Measurements from ENCODE around the gene CTIF.

The CTIF gene

GRCh38 chr18:48751727-48752468 is 213.1 kb downstream of the CTIF start:
- H2AK5ac ChIP-seq (ENCODE audit: low read depth, low read length), result no peak overlapping the region
- no peak overlapping the region for H4K91ac ChIP-seq (ENCODE audit: low read depth, low read length, poor library complexity)
- WGBS, 2 donors (ENCODE audit: extremely low coverage in 2 of 2, insufficient read length in 2 of 2, insufficient replicate concordance in 1 of 2), result no CpG with 5 or more reads among the region's 8 CpGs
- no peak overlapping the region for H3K23ac ChIP-seq (ENCODE audit: low read depth, low read length, poor library complexity)
- H4K8ac ChIP-seq (ENCODE audit: low read depth, low read length), result no peak overlapping the region
- H3K27ac ChIP-seq (replicated peaks; ENCODE audit: low read length), result no peak overlapping the region
- H3K18ac ChIP-seq (ENCODE audit: low read length), result no peak overlapping the region
- no peak overlapping the region for H3K4ac ChIP-seq (ENCODE audit: low read length)
- no peak overlapping the region for H2AFZ ChIP-seq (ENCODE audit: low read length)
- no peak overlapping the region for H3K14ac ChIP-seq (ENCODE audit: low read length)
- peaks cover 0 to 4% of the 10 kb centered on the region in 2 donors for H3K4me1 ChIP-seq (ENCODE audit: control insufficient read depth in 2 of 2, insufficient read depth in 1 of 2, low read depth in 1 of 2, low read length in 2 of 2)
- DNase-seq (ENCODE audit: low spot score), result no peak
- no peak overlapping the region for H3K4me3 ChIP-seq (ENCODE audit: low read length in 2 of 2)
- no peak overlapping the region for H2BK120ac ChIP-seq (ENCODE audit: low read depth, low read length)
- H2BK15ac ChIP-seq (ENCODE audit: low read length), result no peak overlapping the region
- no peak overlapping the region for H2BK12ac ChIP-seq (ENCODE audit: low read length)
- no peak overlapping the region for H3K9ac ChIP-seq (ENCODE audit: low read depth, low read length, poor library complexity)
- H3K27me3 ChIP-seq (ENCODE audit: control insufficient read depth in 3 of 3, insufficient read depth in 3 of 3, low read depth in 1 of 3, low read length in 3 of 3), result no peaks in the 10 kb centered on the region
- H3K4me2 ChIP-seq (ENCODE audit: insufficient read depth, low read length, poor library complexity, severe bottlenecking), result no peak overlapping the region
- no peaks in the 10 kb centered on the region for H3K36me3 ChIP-seq (replicated peaks in 1 of 2; ENCODE audit: control insufficient read depth in 2 of 2, insufficient read depth in 2 of 2, low read length in 2 of 2)
- peaks cover 0 to 2% of the 10 kb centered on the region in 2 donors for H3K9me3 ChIP-seq (replicated peaks in 1 of 2; ENCODE audit: control insufficient read depth in 2 of 2, insufficient read depth in 1 of 2, low read depth in 1 of 2, low read length in 2 of 2)
- H2BK5ac ChIP-seq (ENCODE audit: low read length), result no peak overlapping the region
- H3K79me1 ChIP-seq (ENCODE audit: low read depth, low read length), result no peaks in the 10 kb centered on the region

DNA sequence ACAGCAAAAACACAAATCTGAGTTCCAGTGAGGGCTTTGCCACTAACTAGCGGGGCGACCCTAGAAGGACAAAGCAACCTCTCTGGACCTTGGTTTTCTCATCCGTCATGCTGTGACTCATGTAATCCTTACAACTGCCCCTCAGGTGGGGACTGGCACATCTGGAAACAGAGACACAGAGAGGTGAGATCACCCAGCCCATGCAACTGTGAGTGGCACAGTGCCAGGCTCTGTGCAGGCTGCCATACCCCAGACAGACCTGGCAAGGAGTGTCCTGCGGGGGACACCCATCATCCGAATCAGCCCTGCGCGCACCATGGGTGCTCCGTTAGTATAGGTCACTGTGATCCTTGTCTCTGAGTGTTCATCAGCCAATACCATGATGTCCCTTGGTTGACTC is 213.6 kb downstream of the CTIF start:
- no peak for DNase-seq (ENCODE audit: low spot score)
- H4K8ac ChIP-seq (ENCODE audit: low read depth, low read length), result no peak overlapping the region
- no peak overlapping the region for H3K4me3 ChIP-seq (ENCODE audit: low read length in 2 of 2)
- no peak overlapping the region for H2AK5ac ChIP-seq (ENCODE audit: low read depth, low read length)
- no peak overlapping the region for H2BK15ac ChIP-seq (ENCODE audit: low read length)
- no peaks in the 10 kb centered on the region for H3K79me1 ChIP-seq (ENCODE audit: low read depth, low read length)
- no peak overlapping the region for H2BK5ac ChIP-seq (ENCODE audit: low read length)
- no peaks in the 10 kb centered on the region for H3K27me3 ChIP-seq (ENCODE audit: control insufficient read depth in 3 of 3, insufficient read depth in 3 of 3, low read depth in 1 of 3, low read length in 3 of 3)
- H4K91ac ChIP-seq (ENCODE audit: low read depth, low read length, poor library complexity), result no peak overlapping the region
- peaks cover 0 to 4% of the 10 kb centered on the region in 2 donors for H3K4me1 ChIP-seq (ENCODE audit: control insufficient read depth in 2 of 2, insufficient read depth in 1 of 2, low read depth in 1 of 2, low read length in 2 of 2)
- no peaks in the 10 kb centered on the region for H3K36me3 ChIP-seq (replicated peaks in 1 of 2; ENCODE audit: control insufficient read depth in 2 of 2, insufficient read depth in 2 of 2, low read length in 2 of 2)
- no peak overlapping the region for H3K14ac ChIP-seq (ENCODE audit: low read length)
- H2AFZ ChIP-seq (ENCODE audit: low read length), result no peak overlapping the region
- H3K4ac ChIP-seq (ENCODE audit: low read length), result no peak overlapping the region
- no peak overlapping the region for H3K4me2 ChIP-seq (ENCODE audit: insufficient read depth, low read length, poor library complexity, severe bottlenecking)
- peaks cover 0 to 2% of the 10 kb centered on the region in 2 donors for H3K9me3 ChIP-seq (replicated peaks in 1 of 2; ENCODE audit: control insufficient read depth in 2 of 2, insufficient read depth in 1 of 2, low read depth in 1 of 2, low read length in 2 of 2)
- H3K23ac ChIP-seq (ENCODE audit: low read depth, low read length, poor library complexity), result no peak overlapping the region
- H3K27ac ChIP-seq (replicated peaks; ENCODE audit: low read length), result no peak overlapping the region
- H3K9ac ChIP-seq (ENCODE audit: low read depth, low read length, poor library complexity), result no peak overlapping the region
- WGBS, 2 donors (ENCODE audit: extremely low coverage in 2 of 2, insufficient read length in 2 of 2, insufficient replicate concordance in 1 of 2), result no CpG with 5 or more reads among the region's 8 CpGs
- no peak overlapping the region for H3K18ac ChIP-seq (ENCODE audit: low read length)
- H2BK12ac ChIP-seq (ENCODE audit: low read length), result no peak overlapping the region
- H2BK120ac ChIP-seq (ENCODE audit: low read depth, low read length), result no peak overlapping the region

GRCh38 chr18:48752928-48753327 is 214.1 kb downstream of the CTIF start:
- Histone ChIP-seq H4K91ac (ENCODE audit: low read depth, low read length, poor library complexity) (no peak overlapping the region), H3K27me3 (ENCODE audit: control insufficient read depth in 3 of 3, insufficient read depth in 3 of 3, low read depth in 1 of 3, low read length in 3 of 3) (no peaks in the 10 kb centered on the region), H3K9ac (ENCODE audit: low read depth, low read length, poor library complexity) (no peak overlapping the region), H3K4me3 (ENCODE audit: low read length in 2 of 2) (no peak overlapping the region), H2AFZ (ENCODE audit: low read length) (no peak overlapping the region), H3K18ac (ENCODE audit: low read length) (peak overlapping the region; percentile 57), H2BK12ac (ENCODE audit: low read length) (no peak overlapping the region), H3K4ac (ENCODE audit: low read length) (no peak overlapping the region), H3K4me2 (ENCODE audit: insufficient read depth, low read length, poor library complexity, severe bottlenecking) (no peak overlapping the region), H2AK5ac (ENCODE audit: low read depth, low read length) (no peak overlapping the region), H2BK5ac (ENCODE audit: low read length) (no peak overlapping the region), H3K79me1 (ENCODE audit: low read depth, low read length) (no peaks in the 10 kb centered on the region), H4K8ac (ENCODE audit: low read depth, low read length) (no peak overlapping the region), H2BK120ac (ENCODE audit: low read depth, low read length) (no peak overlapping the region), H3K23ac (ENCODE audit: low read depth, low read length, poor library complexity) (no peak overlapping the region), H3K9me3 (replicated peaks in 1 of 2; ENCODE audit: control insufficient read depth in 2 of 2, insufficient read depth in 1 of 2, low read depth in 1 of 2, low read length in 2 of 2) (peaks cover 0 to 2% of the 10 kb centered on the region in 2 donors), H3K36me3 (replicated peaks in 1 of 2; ENCODE audit: control insufficient read depth in 2 of 2, insufficient read depth in 2 of 2, low read length in 2 of 2) (no peaks in the 10 kb centered on the region), H2BK15ac (ENCODE audit: low read length) (no peak overlapping the region), H3K27ac (replicated peaks; ENCODE audit: low read length) (no peak overlapping the region), H3K4me1 (ENCODE audit: control insufficient read depth in 2 of 2, insufficient read depth in 1 of 2, low read depth in 1 of 2, low read length in 2 of 2) (peaks cover 0 to 4% of the 10 kb centered on the region in 2 donors), H3K14ac (ENCODE audit: low read length) (no peak overlapping the region)
- no peak for DNase-seq (ENCODE audit: low spot score)
- WGBS, 2 donors (ENCODE audit: extremely low coverage in 2 of 2, insufficient read length in 2 of 2, insufficient replicate concordance in 1 of 2), result no CpG with 5 or more reads among the region's 8 CpGs

- H4K91ac ChIP-seq (ENCODE audit: low read depth, low read length, poor library complexity), result no peak overlapping the region
- H3K27ac ChIP-seq (replicated peaks; ENCODE audit: low read length), result no peak overlapping the region
- H3K27me3 ChIP-seq (ENCODE audit: control insufficient read depth in 3 of 3, insufficient read depth in 3 of 3, low read depth in 1 of 3, low read length in 3 of 3), result no peaks in the 10 kb centered on the region
- H3K14ac ChIP-seq (ENCODE audit: low read length), result no peak overlapping the region
- no peak overlapping the region for H3K9ac ChIP-seq (ENCODE audit: low read depth, low read length, poor library complexity)
- H2BK12ac ChIP-seq (ENCODE audit: low read length), result no peak overlapping the region
- H3K4me3 ChIP-seq (ENCODE audit: low read length in 2 of 2), result no peak overlapping the region
- no peak overlapping the region for H2BK5ac ChIP-seq (ENCODE audit: low read length)
- H3K36me3 ChIP-seq (replicated peaks in 1 of 2; ENCODE audit: control insufficient read depth in 2 of 2, insufficient read depth in 2 of 2, low read length in 2 of 2), result no peaks in the 10 kb centered on the region
- H3K4me2 ChIP-seq (ENCODE audit: insufficient read depth, low read length, poor library complexity, severe bottlenecking), result no peak overlapping the region
- H3K9me3 ChIP-seq (replicated peaks in 1 of 2; ENCODE audit: control insufficient read depth in 2 of 2, insufficient read depth in 1 of 2, low read depth in 1 of 2, low read length in 2 of 2), result peaks cover under 1 to 2% of the 10 kb centered on the region in 2 donors
- no peaks in the 10 kb centered on the region for H3K79me1 ChIP-seq (ENCODE audit: low read depth, low read length)
- H4K8ac ChIP-seq (ENCODE audit: low read depth, low read length), result no peak overlapping the region
- no peak overlapping the region for H2BK15ac ChIP-seq (ENCODE audit: low read length)
- no peak overlapping the region for H3K18ac ChIP-seq (ENCODE audit: low read length)
- no peak overlapping the region for H2AK5ac ChIP-seq (ENCODE audit: low read depth, low read length)
- WGBS, 2 donors (ENCODE audit: extremely low coverage in 2 of 2, insufficient read length in 2 of 2, insufficient replicate concordance in 1 of 2), result no CpG with 5 or more reads among the region's 11 CpGs
- no peak for DNase-seq (ENCODE audit: low spot score)
- H2AFZ ChIP-seq (ENCODE audit: low read length), result no peak overlapping the region
- no peak overlapping the region for H3K23ac ChIP-seq (ENCODE audit: low read depth, low read length, poor library complexity)
- no peak overlapping the region for H2BK120ac ChIP-seq (ENCODE audit: low read depth, low read length)
- H3K4ac ChIP-seq (ENCODE audit: low read length), result no peak overlapping the region
- H3K4me1 ChIP-seq (ENCODE audit: control insufficient read depth in 2 of 2, insufficient read depth in 1 of 2, low read depth in 1 of 2, low read length in 2 of 2), result peaks cover 0 to 4% of the 10 kb centered on the region in 2 donors
Measured at GRCh38 chr18:48753691-48754090, 214.9 kb downstream of the CTIF start.
